Measurements from ENCODE around the gene PLA2G3.

Gene PLA2G3

DNA sequence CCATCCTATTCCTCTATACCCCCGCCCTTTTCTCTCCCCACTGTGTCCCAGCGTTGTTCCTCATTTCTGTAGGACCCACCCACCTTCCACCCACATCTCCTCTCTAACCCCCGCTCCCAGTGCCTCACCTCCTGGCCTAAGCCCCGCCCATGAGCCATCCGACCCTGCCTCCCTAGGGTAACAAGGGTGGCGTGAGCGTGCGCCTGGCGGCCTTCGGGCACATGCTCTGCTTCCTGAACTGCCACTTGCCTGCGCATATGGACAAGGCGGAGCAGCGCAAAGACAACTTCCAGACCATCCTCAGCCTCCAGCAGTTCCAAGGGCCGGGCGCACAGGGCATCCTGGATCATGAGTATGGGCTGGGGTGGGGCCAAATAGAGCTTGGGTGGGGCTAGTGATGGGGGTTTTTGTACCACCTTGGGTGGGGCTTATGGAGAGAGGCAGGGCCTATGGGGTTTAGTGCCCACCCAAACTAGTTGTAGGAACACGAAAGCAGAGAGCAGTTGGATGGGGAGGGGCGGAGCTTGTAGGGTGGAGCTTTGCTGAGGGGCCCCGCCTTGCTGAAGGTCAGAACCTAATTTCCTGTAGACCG lies 13.0 kb downstream of the PLA2G3 start:
- in situ Hi-C loops (cut with HindIII; ENCODE audit: low sequenced_read_pairs) = no loop called here
- H3K4me3 ChIP-seq (ENCODE audit: low read depth, low read length) = no peak overlapping the region
- TF ChIP-seq, protein P1, sequence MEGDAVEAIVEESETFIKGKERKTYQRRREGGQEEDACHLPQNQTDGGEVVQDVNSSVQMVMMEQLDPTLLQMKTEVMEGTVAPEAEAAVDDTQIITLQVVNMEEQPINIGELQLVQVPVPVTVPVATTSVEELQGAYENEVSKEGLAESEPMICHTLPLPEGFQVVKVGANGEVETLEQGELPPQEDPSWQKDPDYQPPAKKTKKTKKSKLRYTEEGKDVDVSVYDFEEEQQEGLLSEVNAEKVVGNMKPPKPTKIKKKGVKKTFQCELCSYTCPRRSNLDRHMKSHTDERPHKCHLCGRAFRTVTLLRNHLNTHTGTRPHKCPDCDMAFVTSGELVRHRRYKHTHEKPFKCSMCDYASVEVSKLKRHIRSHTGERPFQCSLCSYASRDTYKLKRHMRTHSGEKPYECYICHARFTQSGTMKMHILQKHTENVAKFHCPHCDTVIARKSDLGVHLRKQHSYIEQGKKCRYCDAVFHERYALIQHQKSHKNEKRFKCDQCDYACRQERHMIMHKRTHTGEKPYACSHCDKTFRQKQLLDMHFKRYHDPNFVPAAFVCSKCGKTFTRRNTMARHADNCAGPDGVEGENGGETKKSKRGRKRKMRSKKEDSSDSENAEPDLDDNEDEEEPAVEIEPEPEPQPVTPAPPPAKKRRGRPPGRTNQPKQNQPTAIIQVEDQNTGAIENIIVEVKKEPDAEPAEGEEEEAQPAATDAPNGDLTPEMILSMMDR (IDR thresholded peaks at IDR 0.05; ENCODE audit: low read depth, low read length, missing control alignments) = no peak
- no peak for DNase-seq (ENCODE audit: low read depth)

DNA sequence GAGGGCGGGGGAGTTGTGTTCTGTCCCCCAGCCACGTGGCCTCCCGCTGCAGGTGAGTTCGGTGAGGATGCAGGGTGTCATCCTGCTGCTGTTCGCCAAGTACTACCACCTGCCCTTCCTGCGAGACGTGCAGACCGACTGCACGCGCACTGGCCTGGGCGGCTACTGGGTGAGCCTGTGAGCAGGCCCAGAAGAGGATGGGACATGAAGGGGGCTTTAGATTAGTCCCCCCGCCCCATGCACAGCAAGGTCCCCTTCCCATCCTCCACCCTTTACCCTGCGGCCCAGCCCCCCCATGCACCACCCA lies 13.5 kb downstream of the PLA2G3 start:
- TF ChIP-seq, protein P1 (IDR thresholded peaks at IDR 0.05; ENCODE audit: low read depth, low read length, missing control alignments) = no peak
- in situ Hi-C loops (cut with HindIII; ENCODE audit: low sequenced_read_pairs) = no loop called here
- DNase-seq (ENCODE audit: low read depth) = no peak
- no peak overlapping the region for H3K4me3 ChIP-seq (ENCODE audit: low read depth, low read length)

DNA sequence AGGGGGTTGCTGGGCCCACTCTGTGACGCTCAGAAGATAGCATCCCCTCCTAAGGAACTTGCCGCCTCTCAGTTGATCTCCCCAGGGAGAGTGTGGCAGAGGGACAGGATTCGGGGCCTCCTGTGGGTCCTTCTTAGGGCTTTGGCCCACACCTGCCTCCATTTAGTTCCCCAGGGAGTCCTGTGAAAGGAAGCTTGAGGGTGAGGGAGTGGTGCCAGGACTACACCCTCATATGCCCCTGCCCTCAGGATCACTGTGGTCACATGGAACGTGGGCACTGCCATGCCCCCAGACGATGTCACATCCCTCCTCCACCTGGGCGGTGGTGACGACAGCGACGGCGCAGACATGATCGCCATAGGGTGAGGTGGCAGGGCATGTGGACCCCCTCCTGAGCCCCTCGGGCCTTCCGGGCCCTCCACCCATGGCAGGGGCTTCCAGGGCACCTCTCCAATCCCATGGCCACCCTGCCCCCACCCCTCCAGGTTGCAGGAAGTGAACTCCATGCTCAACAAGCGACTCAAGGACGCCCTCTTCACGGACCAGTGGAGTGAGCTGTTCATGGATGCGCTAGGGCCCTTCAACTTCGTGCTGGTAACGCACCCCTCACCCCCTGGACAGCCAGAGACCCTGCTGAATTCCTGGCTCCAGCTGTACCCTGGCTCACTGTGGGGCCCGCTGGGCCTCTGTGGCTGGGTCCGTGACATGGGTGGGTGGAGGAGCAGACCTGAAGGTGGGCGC lies 14.0 kb downstream of the PLA2G3 start:
- TF ChIP-seq, protein P1 (IDR thresholded peaks at IDR 0.05; ENCODE audit: low read depth, low read length, missing control alignments) = no peak
- in situ Hi-C loops (cut with HindIII; ENCODE audit: low sequenced_read_pairs) = no loop called here
- no peak overlapping the region for H3K4me3 ChIP-seq (ENCODE audit: low read depth, low read length)
- DNase-seq (ENCODE audit: low read depth) = no peak

DNA sequence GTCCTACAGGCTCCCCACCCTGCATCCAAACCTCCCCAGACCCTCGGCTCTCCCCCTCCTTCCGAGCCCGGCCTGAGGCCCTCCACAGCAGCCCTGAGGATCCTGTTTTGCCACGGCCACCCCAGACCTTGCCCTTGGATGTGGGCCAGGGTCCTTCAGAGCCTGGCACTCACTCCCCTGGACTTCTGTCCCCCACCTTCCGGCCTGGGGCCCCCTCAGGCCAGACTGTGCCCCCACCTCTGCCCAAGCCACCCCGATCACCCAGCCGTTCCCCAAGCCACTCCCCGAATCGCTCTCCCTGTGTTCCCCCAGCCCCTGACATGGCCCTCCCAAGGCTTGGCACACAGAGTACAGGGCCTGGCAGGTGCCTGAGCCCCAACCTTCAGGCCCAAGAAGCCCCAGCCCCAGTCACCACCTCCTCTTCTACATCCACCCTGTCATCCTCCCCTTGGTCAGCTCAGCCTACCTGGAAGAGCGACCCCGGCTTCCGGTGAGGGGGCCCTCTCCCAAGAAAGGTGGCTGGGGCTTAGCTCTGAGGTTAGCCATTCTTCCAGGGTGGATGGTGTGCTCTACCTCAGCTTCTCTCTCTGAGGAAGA lies 14.7 kb downstream of the PLA2G3 start:
- TF ChIP-seq, protein P1 (IDR thresholded peaks at IDR 0.05; ENCODE audit: low read depth, low read length, missing control alignments) = no peak
- in situ Hi-C loops (cut with HindIII; ENCODE audit: low sequenced_read_pairs) = no loop called here
- H3K4me3 ChIP-seq (ENCODE audit: low read depth, low read length) = no peak overlapping the region
- DNase-seq (ENCODE audit: low read depth) = no peak

DNA sequence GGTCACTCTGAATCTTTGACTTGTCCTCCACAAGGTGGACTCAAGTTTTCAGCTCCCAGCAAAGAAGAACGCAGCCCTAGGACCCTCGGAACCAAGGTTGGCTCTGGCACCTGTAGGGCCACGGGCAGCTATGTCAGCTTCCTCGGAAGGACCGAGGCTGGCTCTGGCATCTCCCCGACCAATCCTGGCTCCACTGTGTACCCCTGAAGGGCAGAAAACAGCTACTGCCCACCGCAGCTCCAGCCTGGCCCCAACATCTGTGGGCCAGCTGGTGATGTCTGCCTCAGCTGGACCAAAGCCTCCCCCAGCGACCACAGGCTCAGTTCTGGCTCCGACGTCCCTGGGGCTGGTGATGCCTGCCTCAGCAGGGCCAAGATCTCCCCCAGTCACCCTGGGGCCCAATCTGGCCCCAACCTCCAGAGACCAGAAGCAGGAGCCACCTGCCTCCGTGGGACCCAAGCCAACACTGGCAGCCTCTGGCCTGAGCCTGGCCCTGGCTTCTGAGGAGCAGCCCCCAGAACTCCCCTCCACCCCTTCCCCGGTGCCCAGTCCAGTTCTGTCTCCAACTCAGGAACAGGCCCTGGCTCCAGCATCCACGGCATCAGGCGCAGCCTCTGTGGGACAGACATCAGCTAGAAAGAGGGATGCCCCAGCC lies 15.4 kb downstream of the PLA2G3 start:
- no peak for DNase-seq (ENCODE audit: low read depth)
- in situ Hi-C loops (cut with HindIII; ENCODE audit: low sequenced_read_pairs) = no loop called here
- H3K4me3 ChIP-seq (ENCODE audit: low read depth, low read length) = no peak overlapping the region
- TF ChIP-seq, protein P1 (IDR thresholded peaks at IDR 0.05; ENCODE audit: low read depth, low read length, missing control alignments) = no peak

DNA sequence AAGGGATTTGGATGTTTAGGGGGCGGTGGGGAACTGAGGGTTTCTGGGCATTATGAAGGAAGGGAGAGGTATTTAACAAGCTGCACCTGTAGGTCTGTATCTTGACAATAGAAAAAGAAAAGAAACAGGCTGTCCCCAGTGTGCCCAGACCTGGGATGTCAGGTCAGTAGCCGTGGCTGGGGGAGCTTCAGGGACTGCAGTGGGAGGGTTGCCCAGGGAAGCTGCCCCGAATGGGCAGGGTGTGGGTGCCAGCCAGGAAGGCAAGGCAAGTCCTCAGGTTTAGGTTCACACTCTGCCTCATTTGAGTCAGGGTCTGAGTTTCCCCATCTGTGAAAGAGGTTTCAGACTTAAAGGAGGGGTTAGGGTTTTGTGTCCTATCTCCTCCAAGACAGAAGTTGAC lies 16.0 kb downstream of the PLA2G3 start:
- in situ Hi-C loops (cut with HindIII; ENCODE audit: low sequenced_read_pairs) = no loop called here
- TF ChIP-seq, protein P1 (IDR thresholded peaks at IDR 0.05; ENCODE audit: low read depth, low read length, missing control alignments) = no peak
- no peak for DNase-seq (ENCODE audit: low read depth)
- H3K4me3 ChIP-seq (ENCODE audit: low read depth, low read length) = no peak overlapping the region
